Muscle layer of duodenum (tissue), 2 donors: ENCODE data around the gene STX8.

Source experiments
- H3K27ac ChIP-seq: one replicate; pipeline ENCODE4 v1.7.0; 2013; ENCODE audit warnings: mild to moderate bottlenecking, low read length
- H3K27me3 ChIP-seq: one replicate; pipeline ENCODE4 v1.7.0; 2013; ENCODE audit warnings: low read depth, mild to moderate bottlenecking, control low read depth, low read length
- H3K36me3 ChIP-seq, 2 donors: one replicate each; pipeline ENCODE4 v1.7.0; 2013; ENCODE audit warnings: low read length in 2 of 2, control low read depth in 1 of 2, mild to moderate bottlenecking in 1 of 2; ENCODE audit not compliant: insufficient read depth in 2 of 2, control insufficient read depth in 1 of 2
- H3K4me1 ChIP-seq, 2 donors: one replicate each; pipeline ENCODE4 v1.7.0; 2013; ENCODE audit warnings: low read length in 2 of 2, mild to moderate bottlenecking in 2 of 2, control low read depth in 1 of 2, moderate library complexity in 1 of 2; ENCODE audit not compliant: insufficient read depth in 2 of 2, control insufficient read depth in 1 of 2
- H3K4me3 ChIP-seq, 2 donors: one replicate each; pipeline ENCODE4 v1.7.0; 2013; ENCODE audit warnings: low read length in 2 of 2, low read depth in 1 of 2, mild to moderate bottlenecking in 1 of 2
- H3K9me3 ChIP-seq, 2 donors: one replicate each; pipeline ENCODE4 v1.7.0; 2013; ENCODE audit warnings: low read length in 2 of 2, control low read depth in 1 of 2, mild to moderate bottlenecking in 1 of 2; ENCODE audit not compliant: control insufficient read depth in 1 of 2
- donor health status: healthy.

The STX8 gene

DNA sequence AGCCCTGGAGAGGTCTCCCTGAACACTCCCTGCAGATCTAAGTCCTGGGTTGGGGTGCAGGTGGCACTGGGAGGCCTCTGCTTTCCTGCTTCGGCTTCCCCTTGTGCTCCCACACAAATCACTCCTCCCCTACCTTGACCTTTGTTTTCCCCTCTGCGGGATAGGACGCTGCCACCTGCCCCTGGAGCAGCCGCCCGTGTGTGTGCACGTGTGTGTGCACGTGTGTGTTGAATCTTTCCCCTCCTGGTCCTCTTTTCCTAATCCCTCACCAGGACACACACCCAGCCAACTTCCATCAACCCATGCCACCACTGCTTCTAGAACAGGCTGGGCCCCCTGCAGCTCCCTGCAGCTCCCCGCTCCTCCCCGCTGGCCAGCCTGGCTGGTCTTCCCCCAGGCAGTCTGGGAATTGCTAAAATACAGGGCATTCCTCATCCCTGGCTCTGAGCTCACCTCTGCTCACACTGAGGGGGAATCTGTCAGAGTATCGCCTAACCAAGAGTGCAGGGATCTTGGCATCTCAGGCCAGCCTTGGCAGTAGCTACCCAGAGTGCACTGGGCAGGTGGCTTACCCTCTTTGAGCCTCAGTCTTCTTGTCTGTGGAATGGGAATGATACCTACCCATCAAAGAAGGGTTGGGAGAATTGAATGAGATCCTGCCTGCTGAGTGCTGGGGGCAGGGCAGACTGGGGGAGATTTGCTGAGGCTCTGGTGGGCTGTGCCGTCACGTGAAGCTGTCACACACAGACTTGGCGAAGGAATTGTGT lies 355.8 kb downstream of the STX8 start:
- no peaks in the 10 kb centered on the region for H3K27me3 ChIP-seq
- no peaks in the 10 kb centered on the region for H3K36me3 ChIP-seq
- H3K27ac ChIP-seq, result peak overlapping the region; percentile 23
- peaks cover 5 to 7% of the 10 kb centered on the region in 2 donors for H3K9me3 ChIP-seq
- H3K4me3 ChIP-seq, result no peak overlapping the region
- H3K4me1 ChIP-seq, result peaks cover 8 to 9% of the 10 kb centered on the region in 2 donors

GRCh38 chr17:9218911-9219310 lies 356.7 kb downstream of the STX8 start:
- peaks cover 8 to 9% of the 10 kb centered on the region in 2 donors for H3K4me1 ChIP-seq
- no peaks in the 10 kb centered on the region for H3K36me3 ChIP-seq
- no peaks in the 10 kb centered on the region for H3K27me3 ChIP-seq
- no peak overlapping the region for H3K27ac ChIP-seq
- no peak overlapping the region for H3K4me3 ChIP-seq
- peaks cover 5 to 7% of the 10 kb centered on the region in 2 donors for H3K9me3 ChIP-seq

DNA sequence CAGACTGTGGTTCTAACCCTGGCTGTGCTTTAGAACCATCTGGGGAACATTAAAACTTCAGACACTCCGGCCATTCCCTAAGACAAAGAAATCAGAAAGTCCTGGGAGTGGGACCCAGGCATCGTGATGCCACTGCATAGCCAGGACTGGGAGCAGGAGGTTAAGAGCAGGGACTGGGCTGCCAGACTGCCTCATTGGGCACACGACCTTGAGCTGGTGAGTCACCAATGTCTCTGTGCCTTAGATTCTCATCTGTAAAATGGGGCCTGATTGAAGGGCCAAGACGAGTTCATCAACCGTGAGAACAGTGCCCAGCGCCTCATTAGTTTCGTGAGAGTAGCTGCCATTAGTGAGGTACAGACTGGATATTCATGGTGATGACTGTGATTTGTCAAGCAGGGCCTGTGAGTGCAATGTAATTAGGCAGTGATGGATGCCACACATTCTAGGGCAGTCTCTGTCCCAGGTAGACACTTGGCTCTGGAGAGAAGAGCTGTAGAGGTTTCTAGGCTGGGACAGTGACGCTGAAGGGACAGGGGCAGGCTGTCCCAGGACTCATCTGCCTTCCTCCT lies 357.5 kb downstream of the STX8 start:
- peak overlapping the region; percentile 50 for H3K27ac ChIP-seq
- no peaks in the 10 kb centered on the region for H3K27me3 ChIP-seq
- peaks cover 8 to 9% of the 10 kb centered on the region in 2 donors for H3K4me1 ChIP-seq
- no peaks in the 10 kb centered on the region for H3K36me3 ChIP-seq
- peaks cover 5 to 7% of the 10 kb centered on the region in 2 donors for H3K9me3 ChIP-seq
- H3K4me3 ChIP-seq, result no peak overlapping the region

GRCh38 chr17:9217151-9218056 lies 358.2 kb downstream of the STX8 start:
- no peak overlapping the region for H3K4me3 ChIP-seq
- H3K9me3 ChIP-seq, result peaks cover 5 to 7% of the 10 kb centered on the region in 2 donors
- H3K27ac ChIP-seq, result peak overlapping the region; percentile 50
- peaks cover 8 to 9% of the 10 kb centered on the region in 2 donors for H3K4me1 ChIP-seq
- H3K36me3 ChIP-seq, result no peaks in the 10 kb centered on the region
- H3K27me3 ChIP-seq, result no peaks in the 10 kb centered on the region

DNA sequence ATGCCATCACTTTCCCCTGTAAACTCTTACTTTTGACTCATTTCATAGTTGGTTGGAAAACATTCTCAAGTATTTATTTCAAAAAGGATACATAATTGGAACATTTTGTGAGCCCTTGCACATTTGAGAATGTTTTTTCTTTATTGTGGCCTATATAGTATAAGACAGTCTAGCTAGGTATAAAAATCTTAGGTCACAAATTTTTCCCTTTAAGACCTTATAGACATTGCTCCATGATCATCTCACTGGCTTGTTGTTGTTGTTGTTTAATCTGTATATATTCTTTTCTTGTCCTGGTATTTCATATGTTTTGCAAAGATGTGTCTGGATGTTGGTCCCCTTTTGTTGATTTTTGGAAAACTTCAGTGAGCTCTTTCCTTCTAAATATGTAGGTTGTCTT lies 360.2 kb downstream of the STX8 start:
- Histone ChIP-seq H3K4me1 (peaks cover 8 to 9% of the 10 kb centered on the region in 2 donors), H3K9me3 (peaks cover 5 to 7% of the 10 kb centered on the region in 2 donors), H3K36me3 (no peaks in the 10 kb centered on the region), H3K27me3 (no peaks in the 10 kb centered on the region), H3K4me3 (no peak overlapping the region), H3K27ac (no peak overlapping the region)

DNA sequence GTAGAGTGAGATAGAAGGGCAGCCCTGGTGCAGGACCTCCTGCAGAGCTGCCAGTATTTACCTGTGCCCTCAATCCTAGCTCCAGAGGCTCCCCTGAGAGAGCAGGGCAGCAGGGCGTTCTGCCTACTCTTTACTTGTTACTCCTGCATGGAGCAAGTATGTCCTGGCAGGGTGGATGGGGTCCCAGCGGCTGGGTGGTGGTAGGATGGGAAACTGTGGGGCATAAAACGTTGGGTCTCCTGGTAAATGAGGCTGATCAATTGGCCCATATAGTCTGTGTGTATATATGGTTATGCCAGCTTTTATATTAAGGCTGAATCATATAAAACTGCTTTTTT lies 362.3 kb downstream of the STX8 start:
- no peak overlapping the region for H3K27ac ChIP-seq
- no peak overlapping the region for H3K4me3 ChIP-seq
- H3K4me1 ChIP-seq, result peaks cover 8 to 9% of the 10 kb centered on the region in 2 donors
- peaks cover 5 to 7% of the 10 kb centered on the region in 2 donors for H3K9me3 ChIP-seq
- H3K36me3 ChIP-seq, result no peaks in the 10 kb centered on the region
- H3K27me3 ChIP-seq, result no peaks in the 10 kb centered on the region

DNA sequence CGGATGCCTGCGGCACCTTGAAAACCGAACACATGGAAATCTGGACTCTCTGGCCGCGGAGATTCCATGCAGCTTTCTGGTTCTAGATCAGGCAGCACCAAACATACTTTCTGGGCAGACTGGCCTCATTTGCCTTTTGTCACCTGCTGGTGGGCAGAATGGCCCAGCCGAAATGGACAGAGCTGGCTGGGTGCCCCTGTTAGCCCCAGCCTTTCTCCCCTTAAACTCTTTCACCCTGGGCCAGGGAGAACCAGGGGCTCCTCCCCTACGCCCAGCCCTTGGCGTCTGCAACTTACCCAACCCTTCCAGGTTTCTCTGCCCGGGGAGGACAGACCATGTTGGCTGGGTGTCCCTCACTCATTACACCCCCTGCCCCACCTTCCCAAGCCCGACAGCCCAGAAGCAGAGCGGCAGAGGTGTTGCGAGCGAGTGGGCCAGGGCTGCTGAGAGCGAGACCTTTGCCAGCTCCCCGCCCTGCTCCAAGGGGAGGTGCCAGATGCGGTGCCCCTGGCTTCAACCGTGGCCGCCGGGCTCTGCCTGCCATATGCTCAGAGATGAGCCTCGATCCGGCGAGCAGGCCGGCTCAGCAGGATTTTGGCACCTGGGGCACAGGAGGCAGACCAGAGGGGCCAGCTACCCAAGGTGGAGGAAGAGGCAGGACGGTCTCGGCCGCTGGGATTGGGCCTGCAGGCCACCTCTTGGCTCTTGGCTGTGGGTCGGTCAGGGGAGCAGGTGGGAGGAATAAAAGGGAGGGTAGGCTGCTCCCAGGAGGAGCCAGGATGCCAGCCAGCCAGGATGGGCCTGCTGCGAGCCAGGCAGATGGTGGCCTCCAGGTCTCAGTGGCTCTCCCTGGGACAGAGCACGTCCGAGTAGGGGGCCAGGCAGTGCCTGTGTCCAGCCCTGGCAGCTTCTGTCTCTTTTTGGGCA lies 363.0 kb downstream of the STX8 start:
- H3K36me3 ChIP-seq, result no peaks in the 10 kb centered on the region
- H3K9me3 ChIP-seq, result peaks cover 5 to 7% of the 10 kb centered on the region in 2 donors
- H3K27ac ChIP-seq, result no peak overlapping the region
- H3K4me3 ChIP-seq, result no peak overlapping the region
- H3K4me1 ChIP-seq, result peaks cover 5 to 8% of the 10 kb centered on the region in 2 donors
- H3K27me3 ChIP-seq, result no peaks in the 10 kb centered on the region

DNA sequence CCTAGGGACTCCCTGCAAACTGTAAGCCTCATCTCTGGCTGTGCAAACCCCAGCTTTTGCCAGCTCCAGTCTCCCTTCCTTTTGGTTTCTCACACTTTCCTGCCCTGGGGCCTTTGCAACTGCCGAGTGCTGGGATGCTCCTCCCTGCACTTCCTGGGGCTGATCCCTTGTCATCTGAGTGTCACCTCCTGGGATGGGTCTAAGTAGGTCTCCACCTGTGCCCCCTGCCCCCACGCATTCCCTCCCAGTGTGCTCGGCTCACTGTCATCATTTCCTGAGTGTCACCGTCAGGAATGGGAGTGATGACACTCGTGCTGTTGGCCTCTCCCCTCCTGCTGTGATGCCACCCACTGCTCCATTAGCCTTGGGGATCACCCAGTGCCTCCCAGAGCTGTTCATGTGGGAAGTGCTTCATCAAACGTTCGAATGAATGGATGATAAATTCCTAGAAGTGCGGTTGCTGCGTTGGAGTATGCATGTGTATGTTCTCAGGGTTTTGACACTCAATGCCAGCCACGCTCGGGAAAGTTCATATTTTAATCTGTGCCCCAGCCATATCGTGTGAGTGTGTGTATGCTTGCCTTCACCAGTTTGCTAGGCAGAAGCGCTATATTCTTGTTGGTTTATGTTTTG lies 364.4 kb downstream of the STX8 start:
- Histone ChIP-seq H3K36me3 (no peaks in the 10 kb centered on the region), H3K27me3 (no peaks in the 10 kb centered on the region), H3K4me3 (no peak overlapping the region), H3K4me1 (peaks cover 7 to 9% of the 10 kb centered on the region in 2 donors), H3K27ac (no peak overlapping the region), H3K9me3 (peaks cover 5 to 7% of the 10 kb centered on the region in 2 donors)

- H3K4me1 ChIP-seq, result peaks cover 9 to 17% of the 10 kb centered on the region in 2 donors
- no peaks in the 10 kb centered on the region for H3K27me3 ChIP-seq
- H3K4me3 ChIP-seq, result no peak overlapping the region
- H3K27ac ChIP-seq, result no peak overlapping the region
- no peaks in the 10 kb centered on the region for H3K36me3 ChIP-seq
- no peaks in the 10 kb centered on the region for H3K9me3 ChIP-seq
Measured at GRCh38 chr17:9209781-9210370, 365.7 kb downstream of the STX8 start.

DNA sequence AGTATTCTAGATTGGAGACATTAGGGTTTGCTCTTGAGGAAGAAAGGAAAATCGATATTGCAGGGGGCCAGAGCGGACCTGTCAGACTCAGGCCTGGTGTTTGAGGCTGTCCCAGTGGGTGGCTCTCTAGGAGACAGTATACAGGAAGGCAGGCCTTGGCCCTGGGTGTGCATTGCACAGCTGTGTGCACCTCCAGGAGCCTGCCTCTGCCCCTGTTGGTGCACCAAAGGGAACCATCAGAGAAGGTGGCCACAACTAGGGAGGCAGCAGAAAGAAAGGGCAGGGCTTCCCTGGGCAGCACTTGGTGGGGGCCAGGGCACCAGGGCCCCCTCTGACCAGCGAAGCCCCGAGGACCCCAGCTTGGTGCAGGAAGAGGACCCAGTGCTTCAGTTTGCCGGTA lies 366.3 kb downstream of the STX8 start:
- H3K9me3 ChIP-seq, result no peaks in the 10 kb centered on the region
- peaks cover 9 to 17% of the 10 kb centered on the region in 2 donors for H3K4me1 ChIP-seq
- H3K36me3 ChIP-seq, result no peaks in the 10 kb centered on the region
- H3K27ac ChIP-seq, result no peak overlapping the region
- no peak overlapping the region for H3K4me3 ChIP-seq
- no peaks in the 10 kb centered on the region for H3K27me3 ChIP-seq
